Brain microvascular endothelial cell (primary cell): ENCODE results near the gene FAM117A.
A peak's percentile ranks its signal among the peaks of the same experiment; 100 is the strongest.

ENCODE experiments used
- DNase-seq: peaks from one replicate; pipeline ENCODE4 v3.0.0-alpha.2; 2020
- H3K27ac ChIP-seq: fragments of 250-450 bp; sonication (Bioruptor Pico); 2 replicates; pipeline ENCODE4 v1.5.1; 2020; ENCODE audit warnings: mild to moderate bottlenecking, moderate library complexity
- H3K27me3 ChIP-seq: fragments of 250-450 bp; sonication (Bioruptor Pico); replicated peaks from 2 replicates; pipeline ENCODE4 v1.5.1; 2020; ENCODE audit warnings: mild to moderate bottlenecking
- H3K36me3 ChIP-seq: fragments of 250-450 bp; sonication (Bioruptor Pico); replicated peaks from 2 replicates; pipeline ENCODE4 v1.5.1; 2020; ENCODE audit warnings: mild to moderate bottlenecking
- H3K4me3 ChIP-seq: 2 replicates; pipeline ENCODE4 v1.5.1; 2011; ENCODE audit warnings: low read depth, mild to moderate bottlenecking, control low read depth, low read length, moderate library complexity
- in situ Hi-C: cut with HindIII; loops from 2 replicates; pipeline ENCODE4 v1.10.0; 2017; ENCODE audit warnings: low sequenced_read_pairs, low pct_ligation_motif_present
- TF ChIP-seq, protein P1 (sequence below): IDR thresholded peaks from 2 replicates; pipeline ENCODE4 v1.5.1; 2011; ENCODE audit warnings: low read depth, mild to moderate bottlenecking, moderate library complexity, low read length, control low read depth, inconsistent platforms; ENCODE audit errors: missing control alignments

FAM117A gene

DNA sequence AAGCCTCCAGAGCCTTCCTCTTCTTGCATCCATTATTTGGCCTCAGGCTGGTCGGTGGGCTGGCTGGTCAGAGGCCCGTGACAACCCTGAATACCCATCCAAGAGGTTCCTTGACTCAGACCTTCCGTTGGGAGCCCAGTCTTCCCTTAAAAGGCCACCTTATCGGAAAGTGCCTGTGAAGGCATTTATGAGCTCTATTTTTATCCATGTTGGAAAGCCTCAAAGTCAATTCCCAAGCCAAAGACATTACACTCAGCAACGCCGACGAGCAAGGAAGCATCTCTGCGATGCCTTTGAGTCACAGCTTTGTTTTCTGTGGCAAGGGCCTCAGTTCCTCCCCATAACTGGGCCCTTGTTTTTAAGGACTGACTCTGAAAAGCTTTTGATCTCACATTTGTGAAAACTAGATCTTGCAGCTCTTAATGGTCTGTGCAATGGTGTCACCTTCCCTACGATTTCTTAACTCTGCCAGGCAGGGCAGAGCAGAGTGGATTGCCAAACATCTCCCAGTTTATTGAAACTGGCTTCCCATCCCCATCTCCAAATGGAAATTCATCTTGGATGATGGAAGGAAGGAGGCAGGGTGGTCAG lies 72.8 kb downstream of the FAM117A start:
- in situ Hi-C loops, result no loop called here
- peak overlapping the region; percentile 48 for H3K27ac ChIP-seq
- no peak overlapping the region for H3K4me3 ChIP-seq
- H3K27me3 ChIP-seq, result no peaks in the 10 kb centered on the region
- H3K36me3 ChIP-seq, result no peaks in the 10 kb centered on the region
- TF ChIP-seq, protein P1, sequence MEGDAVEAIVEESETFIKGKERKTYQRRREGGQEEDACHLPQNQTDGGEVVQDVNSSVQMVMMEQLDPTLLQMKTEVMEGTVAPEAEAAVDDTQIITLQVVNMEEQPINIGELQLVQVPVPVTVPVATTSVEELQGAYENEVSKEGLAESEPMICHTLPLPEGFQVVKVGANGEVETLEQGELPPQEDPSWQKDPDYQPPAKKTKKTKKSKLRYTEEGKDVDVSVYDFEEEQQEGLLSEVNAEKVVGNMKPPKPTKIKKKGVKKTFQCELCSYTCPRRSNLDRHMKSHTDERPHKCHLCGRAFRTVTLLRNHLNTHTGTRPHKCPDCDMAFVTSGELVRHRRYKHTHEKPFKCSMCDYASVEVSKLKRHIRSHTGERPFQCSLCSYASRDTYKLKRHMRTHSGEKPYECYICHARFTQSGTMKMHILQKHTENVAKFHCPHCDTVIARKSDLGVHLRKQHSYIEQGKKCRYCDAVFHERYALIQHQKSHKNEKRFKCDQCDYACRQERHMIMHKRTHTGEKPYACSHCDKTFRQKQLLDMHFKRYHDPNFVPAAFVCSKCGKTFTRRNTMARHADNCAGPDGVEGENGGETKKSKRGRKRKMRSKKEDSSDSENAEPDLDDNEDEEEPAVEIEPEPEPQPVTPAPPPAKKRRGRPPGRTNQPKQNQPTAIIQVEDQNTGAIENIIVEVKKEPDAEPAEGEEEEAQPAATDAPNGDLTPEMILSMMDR, result no peak
- DNase-seq, result peak; percentile 75

DNA sequence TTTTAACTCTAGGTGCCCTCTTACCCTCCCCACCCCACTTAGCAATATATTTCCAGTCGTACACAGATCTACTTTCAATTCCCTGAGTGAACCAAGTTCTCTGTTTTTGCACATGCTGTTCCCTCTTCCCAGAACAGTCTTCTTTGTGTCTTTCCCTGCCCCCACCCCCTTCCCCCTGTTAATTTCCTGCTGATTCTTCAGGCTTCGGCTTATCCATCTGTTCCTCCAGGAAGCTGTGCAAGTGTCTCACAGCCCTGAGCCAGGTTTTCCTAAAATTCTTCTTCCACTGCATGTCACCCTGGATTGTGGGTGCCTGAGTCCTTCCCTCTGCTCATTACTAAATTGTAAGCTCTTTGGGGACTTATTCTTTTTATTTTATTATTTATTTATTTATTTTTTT lies 73.7 kb downstream of the FAM117A start:
- Histone ChIP-seq H3K27me3 (no peaks in the 10 kb centered on the region), H3K4me3 (no peak overlapping the region), H3K27ac (no peak overlapping the region), H3K36me3 (no peaks in the 10 kb centered on the region)
- in situ Hi-C loops, result no loop called here
- no peak for DNase-seq
- TF ChIP-seq, protein P1, result no peak

DNA sequence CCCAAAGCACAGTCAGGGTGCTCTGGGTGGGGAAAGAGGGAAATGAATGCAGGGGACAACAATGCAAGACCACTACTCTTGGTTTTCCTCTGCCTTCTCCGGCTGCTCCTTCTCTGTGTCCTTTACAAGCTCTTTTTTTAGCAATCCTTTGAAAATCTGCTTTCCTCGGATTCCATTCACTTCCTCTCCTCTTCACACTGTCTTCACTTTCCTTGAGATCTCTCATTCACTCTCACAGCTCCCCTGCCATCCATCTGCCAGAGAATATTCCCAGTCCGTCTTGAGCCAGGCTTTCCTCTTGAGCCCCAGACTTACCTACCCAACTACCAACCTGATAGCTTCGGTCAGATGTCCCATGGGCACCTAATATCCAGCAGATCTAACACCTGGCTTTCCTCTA lies 75.1 kb downstream of the FAM117A start:
- no peak overlapping the region for H3K4me3 ChIP-seq
- H3K27me3 ChIP-seq, result no peaks in the 10 kb centered on the region
- no peak for DNase-seq
- in situ Hi-C loops, result no loop called here
- TF ChIP-seq, protein P1, result no peak
- no peak overlapping the region for H3K27ac ChIP-seq
- H3K36me3 ChIP-seq, result no peaks in the 10 kb centered on the region

DNA sequence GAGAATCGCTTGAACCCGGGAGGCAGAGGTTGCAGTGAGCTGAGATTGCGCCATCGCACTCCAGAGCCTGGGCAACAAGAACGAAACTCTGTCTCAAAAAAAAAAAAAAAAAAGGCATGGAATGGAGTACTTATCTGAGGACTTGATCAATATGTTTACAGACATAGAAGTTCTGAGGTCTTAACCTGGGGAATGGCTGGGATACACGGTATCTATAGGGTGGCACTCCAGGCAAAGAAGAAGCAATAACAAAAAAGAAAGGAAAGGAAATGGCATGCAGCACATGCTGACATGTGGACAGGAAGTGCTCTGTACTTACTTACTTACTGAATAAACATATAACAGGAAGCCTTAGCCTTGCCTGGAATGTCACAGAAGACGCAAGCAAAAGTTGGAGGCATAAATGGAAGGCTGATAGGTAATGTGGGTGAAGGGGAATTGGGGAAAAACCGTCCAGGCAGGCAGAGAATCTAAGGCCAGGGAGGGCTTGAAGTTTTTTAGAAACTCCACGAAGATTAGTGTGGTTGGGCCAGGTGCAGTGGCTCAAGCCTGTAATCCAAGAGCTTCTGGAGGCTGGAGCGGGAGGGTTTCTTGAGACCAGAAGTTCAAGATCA lies 75.9 kb downstream of the FAM117A start:
- Histone ChIP-seq H3K4me3 (no peak overlapping the region), H3K27me3 (no peaks in the 10 kb centered on the region), H3K36me3 (no peaks in the 10 kb centered on the region), H3K27ac (peak overlapping the region; percentile 5)
- in situ Hi-C loops, result no loop called here
- TF ChIP-seq, protein P1, result no peak
- DNase-seq, result peak; percentile 46

DNA sequence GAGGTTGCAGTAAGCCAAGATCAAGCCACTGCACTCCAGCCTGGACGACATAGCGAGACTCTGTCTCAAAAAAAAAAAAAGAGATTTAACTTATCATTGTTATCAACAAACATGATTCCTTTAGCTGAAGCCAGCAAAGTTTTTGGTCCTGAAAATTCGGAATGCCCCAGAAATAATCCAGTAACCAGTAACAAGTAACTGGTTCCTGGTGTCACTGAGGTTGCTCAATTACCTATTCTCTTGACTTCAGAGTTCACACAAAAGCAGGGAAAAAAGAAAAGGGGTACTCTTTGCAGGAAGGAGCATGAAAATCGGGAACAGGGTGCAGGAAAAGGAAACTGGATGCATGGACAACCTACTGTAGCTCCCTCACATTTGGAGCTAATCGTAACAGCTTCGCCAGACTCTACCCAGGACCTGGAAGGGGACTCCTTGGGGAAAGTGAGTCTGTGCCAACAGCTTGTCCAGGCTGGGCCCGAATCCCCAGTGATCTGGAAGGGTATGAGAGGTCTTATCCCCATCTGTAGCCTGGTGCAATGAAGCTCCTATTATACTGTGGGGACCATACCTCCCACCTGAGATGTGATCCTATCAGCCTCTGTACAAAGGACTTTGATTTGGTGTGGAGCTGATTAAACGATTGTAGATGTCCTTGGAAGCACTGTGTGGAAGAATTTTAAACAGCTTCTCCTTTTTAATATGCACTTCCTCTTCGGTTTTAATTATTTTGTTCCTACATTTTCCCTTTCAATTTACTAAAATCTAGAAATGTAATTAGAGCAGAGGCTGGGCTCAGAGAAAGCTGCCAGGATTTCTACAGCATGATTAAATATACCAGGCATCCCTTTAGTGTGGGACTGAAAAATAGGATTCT lies 82.6 kb downstream of the FAM117A start:
- Histone ChIP-seq H3K27ac (no peak overlapping the region), H3K4me3 (no peak overlapping the region), H3K27me3 (no peaks in the 10 kb centered on the region), H3K36me3 (no peaks in the 10 kb centered on the region)
- in situ Hi-C loops, result no loop called here
- no peak for DNase-seq
- TF ChIP-seq, protein P1, result no peak
